Measurements from ENCODE around the gene AUP1.

Gene AUP1

DNA sequence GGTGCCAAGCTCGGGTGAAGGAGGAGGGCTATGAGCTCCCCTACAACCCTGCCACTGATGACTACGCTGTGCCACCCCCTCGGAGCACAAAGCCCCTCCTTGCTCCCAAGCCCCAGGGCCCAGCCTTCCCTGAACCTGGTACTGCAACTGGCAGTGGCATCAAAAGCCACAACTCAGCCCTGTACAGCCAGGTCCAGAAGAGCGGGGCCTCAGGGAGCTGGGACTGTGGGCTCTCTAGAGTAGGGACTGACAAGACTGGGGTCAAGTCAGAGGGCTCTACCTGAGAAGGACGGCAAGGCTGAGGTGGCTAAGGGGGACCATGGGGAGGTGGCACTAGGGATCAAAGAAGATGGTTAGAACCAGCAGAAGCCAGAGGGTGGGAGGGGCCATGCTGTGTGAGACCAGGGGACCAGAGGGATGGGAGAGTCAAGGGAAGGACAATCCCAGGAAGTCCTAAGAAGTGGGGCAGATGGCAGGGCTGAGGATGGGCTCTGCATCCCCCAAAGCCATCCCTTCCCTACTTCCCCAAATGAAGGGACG is 27.4 kb upstream of the AUP1 start:
- TF ChIP-seq CTCF (conservative IDR thresholded peaks at IDR 0.05; ENCODE audit: low read depth, low read length) = no peak
- DNase-seq (ENCODE audit: low read depth) = no peak
- H3K4me3 ChIP-seq (ENCODE audit: low read length) = no peak overlapping the region

DNA sequence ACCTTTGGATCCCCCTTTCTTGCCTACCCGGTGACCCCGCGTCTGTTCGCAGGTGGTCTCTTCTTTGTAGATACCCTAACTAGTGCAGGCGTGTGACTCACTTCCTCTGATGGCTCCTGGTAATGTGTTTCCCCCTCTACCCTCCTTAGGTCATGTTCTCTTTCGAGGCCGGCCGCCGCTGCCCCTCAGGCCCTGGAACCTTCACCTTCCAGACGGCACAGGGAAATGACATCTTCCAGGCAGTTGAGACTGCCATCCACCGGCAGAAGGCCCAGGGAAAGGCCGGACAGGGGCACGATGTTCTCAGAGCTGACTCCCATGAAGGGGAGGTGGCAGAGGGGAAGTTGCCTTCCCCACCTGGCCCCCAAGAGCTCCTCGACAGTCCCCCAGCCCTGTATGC is 26.7 kb upstream of the AUP1 start:
- H3K4me3 ChIP-seq (ENCODE audit: low read length) = no peak overlapping the region
- no peak for TF ChIP-seq CTCF (conservative IDR thresholded peaks at IDR 0.05; ENCODE audit: low read depth, low read length)
- DNase-seq (ENCODE audit: low read depth) = no peak

- DNase-seq (ENCODE audit: low read depth) = no peak
- TF ChIP-seq CTCF (conservative IDR thresholded peaks at IDR 0.05; ENCODE audit: low read depth, low read length) = no peak
- peak overlapping the region; percentile 94 for H3K4me3 ChIP-seq (ENCODE audit: low read length)
Observed at GRCh38 chr2:74555610-74556103, 26.2 kb upstream of the AUP1 start.

GRCh38 chr2:74554820-74555531 is 25.5 kb upstream of the AUP1 start:
- peak; percentile 1 for TF ChIP-seq CTCF (conservative IDR thresholded peaks at IDR 0.05; ENCODE audit: low read depth, low read length)
- no peak for DNase-seq (ENCODE audit: low read depth)

GRCh38 chr2:74553892-74554819 is 24.6 kb upstream of the AUP1 start, which contains the start of the genes DOK1 and LOXL3:
Gene DOK1, plus strand, starts transcription at chr2:74554720. Its CDS starts 35 bp downstream, at chr2:74554755.
Gene LOXL3, minus strand, starts transcription at chr2:74553942. Its CDS starts 1,308 bp downstream, at chr2:74552634.
- peak; percentile 53 for DNase-seq (ENCODE audit: low read depth)
- peak within 1 kb of the TSS; percentile 94 for H3K4me3 ChIP-seq (ENCODE audit: low read length)
- no peak for TF ChIP-seq CTCF (conservative IDR thresholded peaks at IDR 0.05; ENCODE audit: low read depth, low read length)

More at GRCh38 chr2:74554820-74555531, 25.5 kb upstream of the AUP1 start:
- H3K4me3 ChIP-seq (ENCODE audit: low read length) = peak overlapping the region; percentile 94

GRCh38 chr2:74552914-74553811 is 23.7 kb upstream of the AUP1 start:
- TF ChIP-seq CTCF (conservative IDR thresholded peaks at IDR 0.05; ENCODE audit: low read depth, low read length) = no peak
- peak overlapping the region; percentile 94 for H3K4me3 ChIP-seq (ENCODE audit: low read length)

More at GRCh38 chr2:74552914-74553811, 23.7 kb upstream of the AUP1 start:
- no peak for DNase-seq (ENCODE audit: low read depth)
